Endothelial cell of umbilical vein (primary cell): Measurements from ENCODE around the gene ADGRG3. TPM values are rescaled to one million over a fixed set of nuclear protein-coding genes. Genes with fewer than 3 reads are reported as not detected.

Experiments
- BruUV-seq: library from RNA; stranded (reverse); fragments of 400-500 nt; replicated peaks from 2 replicates; lab custom pipeline; 2021; lab: Mats Ljungman, UMichigan
- CTCF ChIA-PET: fragments of 300-600, 350-600 bp; sonication (Branson Sonifier 250); formaldehyde crosslinking; loops from one replicate; lab custom pipeline; 2021; ENCODE audit warnings: antibody characterized with exemption, inconsistent platforms; lab: Charles Lee
- POLR2A ChIA-PET: fragments of 300-600, 350-600 bp; sonication (Branson Sonifier 250); formaldehyde crosslinking; loops from one replicate; lab custom pipeline; 2021; ENCODE audit warnings: antibody characterized with exemption, inconsistent platforms; lab: Charles Lee
- DNase-seq: peaks from one replicate; pipeline ENCODE4 v3.0.0-alpha.2; 2011; ENCODE audit warnings: low read depth, low spot score
- FAIRE-seq: peaks from 2 replicates; lab custom pipeline; 2011; peaks lifted over from hg19 to GRCh38; lab: Jason Lieb, UNC
- H2AFZ ChIP-seq: 2 replicates; pipeline ENCODE4 v1.6.0; 2012; ENCODE audit warnings: low read depth, low read length, control low read depth, inconsistent platforms
- H3K27ac ChIP-seq: 2 replicates; pipeline ENCODE4 v1.5.1; 2011; ENCODE audit warnings: low read depth, mild to moderate bottlenecking, control low read depth, low read length, moderate library complexity; ENCODE audit not compliant: insufficient read depth
- H3K27me3 ChIP-seq, 2 experiments: 2 replicates each; pipeline versions ENCODE4 v1.6.0 to v1.6.1; 2011; ENCODE audit warnings: low read length in 2 of 2, mixed read lengths in 1 of 2; ENCODE audit not compliant: control insufficient read depth in 2 of 2, insufficient read depth in 2 of 2
- H3K36me3 ChIP-seq, 2 experiments: 2 replicates in 1 of 2; 3 replicates in 1 of 2; pipeline ENCODE4 v1.5.1; 2011; ENCODE audit warnings: low read length in 2 of 2, mild to moderate bottlenecking in 1 of 2, moderate library complexity in 1 of 2; ENCODE audit not compliant: control insufficient read depth in 2 of 2, insufficient read depth in 2 of 2; ENCODE audit errors: extremely low read depth in 1 of 2
- H3K4me1 ChIP-seq: 3 replicates; pipeline ENCODE4 v1.5.1; 2011; ENCODE audit warnings: mild to moderate bottlenecking, low read length; ENCODE audit not compliant: control insufficient read depth, insufficient read depth; ENCODE audit errors: extremely low read depth
- H3K4me2 ChIP-seq: 2 replicates; pipeline ENCODE4 v1.6.1; 2011; ENCODE audit warnings: low read length, control low read depth, mixed read lengths; ENCODE audit not compliant: insufficient read depth
- H3K4me3 ChIP-seq, 3 experiments: fragments of 200-600 bp in 1 of 3; sonication (generic), shearing (Covaris generic) in 1 of 3; replicated peaks in 1 of 3; 2 replicates each; pipeline ENCODE4 v1.5.1; 2011 to 2016; ENCODE audit warnings: control low read depth in 3 of 3, low read length in 3 of 3, mild to moderate bottlenecking in 2 of 3, inconsistent platforms in 1 of 3, low read depth in 1 of 3, moderate library complexity in 1 of 3; ENCODE audit not compliant: insufficient read depth in 1 of 3
- H3K79me2 ChIP-seq: 2 replicates; pipeline ENCODE4 v1.6.0; 2012; ENCODE audit warnings: low read length, inconsistent platforms; ENCODE audit not compliant: control insufficient read depth, insufficient read depth
- H3K9ac ChIP-seq: replicated peaks from 2 replicates; pipeline ENCODE3; 2011; ENCODE audit warnings: low read length, control low read depth; ENCODE audit not compliant: insufficient read depth; ENCODE audit errors: extremely low read depth
- H3K9me1 ChIP-seq: replicated peaks from 3 replicates; pipeline ENCODE4 v1.6.0; 2011; ENCODE audit warnings: mild to moderate bottlenecking, low read length; ENCODE audit not compliant: control insufficient read depth, insufficient read depth; ENCODE audit errors: extremely low read depth
- H3K9me3 ChIP-seq: replicated peaks from 2 replicates; pipeline ENCODE4 v1.5.1; 2012; ENCODE audit warnings: low read length, inconsistent platforms; ENCODE audit not compliant: control insufficient read depth, insufficient read depth
- H4K20me1 ChIP-seq: replicated peaks from 2 replicates; pipeline ENCODE3; 2011; ENCODE audit warnings: mild to moderate bottlenecking, low read length; ENCODE audit not compliant: control insufficient read depth, insufficient read depth; ENCODE audit errors: extremely low read depth
- EZH2 ChIP-seq: IDR thresholded peaks from 2 replicates; pipeline ENCODE4 v1.6.1; 2012; ENCODE audit warnings: borderline replicate concordance, low read depth, mild to moderate bottlenecking, moderate library complexity, low read length, inconsistent platforms; ENCODE audit not compliant: severe bottlenecking
- FOS ChIP-seq: IDR thresholded peaks from 2 replicates; pipeline ENCODE4 v1.6.1; 2011; ENCODE audit warnings: mild to moderate bottlenecking, low read length, moderate library complexity, borderline replicate concordance; ENCODE audit not compliant: insufficient read depth
- GATA2 ChIP-seq: IDR thresholded peaks from 2 replicates; pipeline ENCODE4 v1.7.0; 2011; ENCODE audit warnings: low read depth, mild to moderate bottlenecking, moderate library complexity, mixed read lengths, low read length; ENCODE audit not compliant: insufficient read length, insufficient read depth
- JUN ChIP-seq: IDR thresholded peaks from 2 replicates; pipeline ENCODE4 v1.6.1; 2011; ENCODE audit warnings: borderline replicate concordance, low read depth; ENCODE audit not compliant: insufficient read length, insufficient read depth
- MAX ChIP-seq: IDR thresholded peaks from 2 replicates; pipeline ENCODE4 v1.6.1; 2011; ENCODE audit not compliant: insufficient read depth, insufficient read length
- MYC ChIP-seq: IDR thresholded peaks from one replicate; pipeline ENCODE4 v1.6.1; 2011; ENCODE audit warnings: mild to moderate bottlenecking, low read depth, low read length
- POLR2A ChIP-seq: IDR thresholded peaks from 2 replicates; pipeline ENCODE4 v1.6.1; 2012; ENCODE audit warnings: low read depth, mild to moderate bottlenecking, control low read depth, low read length
- POLR2AphosphoS5 ChIP-seq: IDR thresholded peaks from 2 replicates; pipeline ENCODE4 v1.6.1; 2012; ENCODE audit warnings: low read depth, mild to moderate bottlenecking, control low read depth, low read length, moderate library complexity; ENCODE audit not compliant: insufficient read depth
- dilution Hi-C: fragments of 300-500 bp; cut with MboI; formaldehyde crosslinking; loops from one replicate; pipeline ENCODE4 v1.15.0; 2019; ENCODE audit warnings: low sequenced_read_pairs; ENCODE audit not compliant: extremely low pct_ligation_motif_present
- intact Hi-C: fragments of 100-400 bp; cut with micrococcal nuclease; formaldehyde crosslinking; loops from one replicate; pipeline ENCODE4 v1.10.0; 2022
- polyA plus RNA-seq, 4 experiments: library from polyadenylated mRNA; depleted of rRNA in 3 of 4; stranded (reverse) in 3 of 4; unstranded in 1 of 4; fragments of >200 nt; gene quantifications; 2 replicates each; pipeline versions ENCODE4 v1.2.1 to v1.2.3, GENCODE V29; 2011 to 2012; ENCODE audit warnings: missing spikeins in 1 of 4
- total RNA-seq: library from RNA; stranded (reverse); gene quantifications from 2 replicates; pipeline ENCODE4 v1.2.3, GENCODE V29; 2021
- TF ChIP-seq, protein P1 (sequence below), 2 donors: IDR thresholded peaks; 1 replicate in 1 of 2; 2 replicates in 1 of 2; pipeline ENCODE4 v1.5.1; 2011; ENCODE audit warnings: low read length in 2 of 2, mild to moderate bottlenecking in 2 of 2, moderate library complexity in 2 of 2, control low read depth in 1 of 2, inconsistent platforms in 1 of 2, low read depth in 1 of 2; ENCODE audit not compliant: insufficient read depth in 1 of 2; ENCODE audit errors: extremely low read depth in 1 of 2

ADGRG3 gene
- total and polyA plus RNA-seq, 2 donors (not counting 3 experiments of a cell fraction or from before 2014, with no cell fraction given): not detected

- POLR2A ChIA-PET: no interaction called here
- intact Hi-C loops: no loop called here
- Histone ChIP-seq H4K20me1 (no peaks in the 10 kb centered on the region), H3K27me3 (no peaks in the 10 kb centered on the region), H3K9me3 (no peaks in the 10 kb centered on the region), H3K36me3 (no peaks in the 10 kb centered on the region), H3K9ac (no peak overlapping the region), H3K9me1 (no peaks in the 10 kb centered on the region), H3K4me2 (no peak overlapping the region), H3K4me3 (no peak overlapping the region), H3K27ac (no peak overlapping the region), H2AFZ (no peak overlapping the region), H3K4me1 (no peaks in the 10 kb centered on the region), H3K79me2 (no peaks in the 10 kb centered on the region)
- dilution Hi-C loops: no loop called here
- TF ChIP-seq MAX (no peak), POLR2AphosphoS5 (no peak), GATA2 (no peak), POLR2A (no peak), FOS (no peak), JUN (no peak), EZH2 (no peak), MYC (no peak)
- TF ChIP-seq, protein P1, sequence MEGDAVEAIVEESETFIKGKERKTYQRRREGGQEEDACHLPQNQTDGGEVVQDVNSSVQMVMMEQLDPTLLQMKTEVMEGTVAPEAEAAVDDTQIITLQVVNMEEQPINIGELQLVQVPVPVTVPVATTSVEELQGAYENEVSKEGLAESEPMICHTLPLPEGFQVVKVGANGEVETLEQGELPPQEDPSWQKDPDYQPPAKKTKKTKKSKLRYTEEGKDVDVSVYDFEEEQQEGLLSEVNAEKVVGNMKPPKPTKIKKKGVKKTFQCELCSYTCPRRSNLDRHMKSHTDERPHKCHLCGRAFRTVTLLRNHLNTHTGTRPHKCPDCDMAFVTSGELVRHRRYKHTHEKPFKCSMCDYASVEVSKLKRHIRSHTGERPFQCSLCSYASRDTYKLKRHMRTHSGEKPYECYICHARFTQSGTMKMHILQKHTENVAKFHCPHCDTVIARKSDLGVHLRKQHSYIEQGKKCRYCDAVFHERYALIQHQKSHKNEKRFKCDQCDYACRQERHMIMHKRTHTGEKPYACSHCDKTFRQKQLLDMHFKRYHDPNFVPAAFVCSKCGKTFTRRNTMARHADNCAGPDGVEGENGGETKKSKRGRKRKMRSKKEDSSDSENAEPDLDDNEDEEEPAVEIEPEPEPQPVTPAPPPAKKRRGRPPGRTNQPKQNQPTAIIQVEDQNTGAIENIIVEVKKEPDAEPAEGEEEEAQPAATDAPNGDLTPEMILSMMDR (IDR thresholded peaks at IDR 0.05; ENCODE audit: extremely low read depth in 1 of 2, insufficient read depth in 1 of 2, low read depth in 1 of 2, low read length in 2 of 2): no peak
- FAIRE-seq (no peak), DNase-seq (no peak)
- no TSS peak for BruUV-seq
- CTCF ChIA-PET: interaction anchor here (0.8 to 1.3 kb wide), 2 partner anchors 11 to 20 kb away, joined by 5 read pairs; no protein-coding TSS in a partner anchor
Observed at GRCh38 chr16:57620335-57621231, 47.5 kb upstream of the ADGRG3 start.
